Sigmoid colon (tissue), 4 donors: ENCODE results near the gene COBLL1.

Experiments
- EP300 ChIP-seq, 4 donors: sonication (generic); formaldehyde crosslinking; IDR thresholded peaks; one replicate each; pipeline ENCODE4 v1.6.1; 2017; ENCODE audit warnings: antibody characterized with exemption in 4 of 4
- POLR2A ChIP-seq, 2 donors: fragments of 450-650 bp; IDR thresholded peaks; one replicate each; pipeline ENCODE4 v1.6.1; 2016; ENCODE audit warnings: antibody characterized with exemption in 2 of 2, mild to moderate bottlenecking in 2 of 2, moderate library complexity in 2 of 2
- POLR2AphosphoS5 ChIP-seq, 4 donors: sonication (generic); formaldehyde crosslinking; IDR thresholded peaks; one replicate each; pipeline ENCODE4 v1.6.1; 2017; ENCODE audit warnings: antibody characterized with exemption in 4 of 4
- TF ChIP-seq, protein P1 (sequence below), 4 experiments: fragments of 450-650 bp in 3 of 4; fragments of 200-600 bp in 1 of 4; IDR thresholded peaks; one replicate each; pipeline ENCODE4 v1.5.1; 2016 to 2019; ENCODE audit warnings: antibody characterized with exemption in 4 of 4, mild to moderate bottlenecking in 3 of 4, moderate library complexity in 2 of 4

DNA sequence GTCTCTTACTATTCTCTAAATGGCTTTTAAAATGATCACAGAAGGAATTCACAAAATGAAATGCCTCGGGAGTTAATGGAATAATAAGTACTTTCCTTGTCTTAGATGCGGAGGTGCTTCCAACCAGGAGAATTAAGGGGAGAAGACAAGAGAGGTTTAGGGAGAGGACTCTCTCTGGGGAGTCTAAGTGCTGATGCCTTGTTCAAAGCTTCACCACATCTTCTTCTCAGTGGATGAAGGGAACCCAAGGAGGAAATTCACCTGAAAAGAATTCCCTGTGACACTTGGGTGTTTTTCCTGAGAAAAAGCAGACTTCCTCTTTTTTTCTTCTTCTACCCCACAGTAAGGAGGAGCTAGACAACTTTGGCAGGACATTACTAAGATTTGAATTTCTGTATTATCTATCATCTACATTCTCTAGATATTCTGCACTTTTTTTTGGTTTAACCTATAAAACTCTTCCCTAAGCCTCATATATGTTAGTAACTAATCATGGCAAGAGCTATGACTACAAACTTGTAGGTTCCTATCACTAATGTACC lies 150.2 kb downstream of the COBLL1 start:
- TF ChIP-seq, protein P1, sequence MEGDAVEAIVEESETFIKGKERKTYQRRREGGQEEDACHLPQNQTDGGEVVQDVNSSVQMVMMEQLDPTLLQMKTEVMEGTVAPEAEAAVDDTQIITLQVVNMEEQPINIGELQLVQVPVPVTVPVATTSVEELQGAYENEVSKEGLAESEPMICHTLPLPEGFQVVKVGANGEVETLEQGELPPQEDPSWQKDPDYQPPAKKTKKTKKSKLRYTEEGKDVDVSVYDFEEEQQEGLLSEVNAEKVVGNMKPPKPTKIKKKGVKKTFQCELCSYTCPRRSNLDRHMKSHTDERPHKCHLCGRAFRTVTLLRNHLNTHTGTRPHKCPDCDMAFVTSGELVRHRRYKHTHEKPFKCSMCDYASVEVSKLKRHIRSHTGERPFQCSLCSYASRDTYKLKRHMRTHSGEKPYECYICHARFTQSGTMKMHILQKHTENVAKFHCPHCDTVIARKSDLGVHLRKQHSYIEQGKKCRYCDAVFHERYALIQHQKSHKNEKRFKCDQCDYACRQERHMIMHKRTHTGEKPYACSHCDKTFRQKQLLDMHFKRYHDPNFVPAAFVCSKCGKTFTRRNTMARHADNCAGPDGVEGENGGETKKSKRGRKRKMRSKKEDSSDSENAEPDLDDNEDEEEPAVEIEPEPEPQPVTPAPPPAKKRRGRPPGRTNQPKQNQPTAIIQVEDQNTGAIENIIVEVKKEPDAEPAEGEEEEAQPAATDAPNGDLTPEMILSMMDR (IDR thresholded peaks at IDR 0.05) = no peak
- TF ChIP-seq POLR2A (IDR thresholded peaks at IDR 0.05) (no peak), EP300 (IDR thresholded peaks at IDR 0.05) (no peak), POLR2AphosphoS5 (IDR thresholded peaks at IDR 0.05) (no peak)
